Measurements from ENCODE around the gene BAK1. TPM values are rescaled to one million over a fixed set of nuclear protein-coding genes. Genes with fewer than 3 reads are reported as not detected.

Gene BAK1
- total RNA-seq, 4 donors from 2014 or later, result 14.3 to 26.2 (median 20.0) TPM

DNA sequence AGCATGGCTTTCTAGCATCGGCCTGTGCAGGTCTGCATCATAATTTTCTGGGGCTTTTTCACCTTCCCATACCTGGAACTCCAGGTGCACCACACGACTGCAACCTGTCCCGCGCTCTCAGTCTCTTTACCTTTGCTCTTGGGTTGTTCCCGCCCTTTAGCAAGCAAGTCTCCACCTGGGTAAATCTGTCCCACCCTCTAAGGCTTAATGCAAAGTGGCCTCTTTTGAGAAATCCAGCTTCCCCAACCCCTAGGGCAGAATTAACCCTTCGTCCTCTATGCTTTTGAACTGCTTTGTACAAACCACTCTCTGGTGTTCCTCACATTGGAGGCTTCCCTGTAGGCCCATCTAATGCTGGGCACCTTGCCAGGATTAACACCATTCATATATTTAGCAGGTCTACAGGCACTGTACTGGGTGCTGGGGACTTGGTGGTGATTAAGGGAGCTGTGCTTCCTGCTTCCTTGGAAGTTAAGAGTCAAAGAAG lies 43.9 kb upstream of the BAK1 start:
- no peaks in the 10 kb centered on the region for H3K9me3 ChIP-seq
- H3K27ac ChIP-seq, result no peak overlapping the region
- H3K36me3 ChIP-seq, result peaks cover 0 to 30% (median 0%) of the 10 kb centered on the region in 3 donors
- TF ChIP-seq, protein P1, sequence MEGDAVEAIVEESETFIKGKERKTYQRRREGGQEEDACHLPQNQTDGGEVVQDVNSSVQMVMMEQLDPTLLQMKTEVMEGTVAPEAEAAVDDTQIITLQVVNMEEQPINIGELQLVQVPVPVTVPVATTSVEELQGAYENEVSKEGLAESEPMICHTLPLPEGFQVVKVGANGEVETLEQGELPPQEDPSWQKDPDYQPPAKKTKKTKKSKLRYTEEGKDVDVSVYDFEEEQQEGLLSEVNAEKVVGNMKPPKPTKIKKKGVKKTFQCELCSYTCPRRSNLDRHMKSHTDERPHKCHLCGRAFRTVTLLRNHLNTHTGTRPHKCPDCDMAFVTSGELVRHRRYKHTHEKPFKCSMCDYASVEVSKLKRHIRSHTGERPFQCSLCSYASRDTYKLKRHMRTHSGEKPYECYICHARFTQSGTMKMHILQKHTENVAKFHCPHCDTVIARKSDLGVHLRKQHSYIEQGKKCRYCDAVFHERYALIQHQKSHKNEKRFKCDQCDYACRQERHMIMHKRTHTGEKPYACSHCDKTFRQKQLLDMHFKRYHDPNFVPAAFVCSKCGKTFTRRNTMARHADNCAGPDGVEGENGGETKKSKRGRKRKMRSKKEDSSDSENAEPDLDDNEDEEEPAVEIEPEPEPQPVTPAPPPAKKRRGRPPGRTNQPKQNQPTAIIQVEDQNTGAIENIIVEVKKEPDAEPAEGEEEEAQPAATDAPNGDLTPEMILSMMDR (IDR thresholded peaks at IDR 0.05), result no peak
- TF ChIP-seq POLR2A (IDR thresholded peaks at IDR 0.05), result no peak
- 72 to 87% methylated on average over 6 of the region's 6 CpGs for WGBS, 2 donors
- H3K27me3 ChIP-seq, result peaks cover 0 to 10% (median 0%) of the 10 kb centered on the region in 4 donors
- intact Hi-C loops (cut with DNase I), result no loop called here
- no peak for DNase-seq
- H3K4me3 ChIP-seq, result no peak overlapping the region
- peaks cover 20 to 82% (median 44%) of the 10 kb centered on the region in 3 donors for H3K4me1 ChIP-seq

DNA sequence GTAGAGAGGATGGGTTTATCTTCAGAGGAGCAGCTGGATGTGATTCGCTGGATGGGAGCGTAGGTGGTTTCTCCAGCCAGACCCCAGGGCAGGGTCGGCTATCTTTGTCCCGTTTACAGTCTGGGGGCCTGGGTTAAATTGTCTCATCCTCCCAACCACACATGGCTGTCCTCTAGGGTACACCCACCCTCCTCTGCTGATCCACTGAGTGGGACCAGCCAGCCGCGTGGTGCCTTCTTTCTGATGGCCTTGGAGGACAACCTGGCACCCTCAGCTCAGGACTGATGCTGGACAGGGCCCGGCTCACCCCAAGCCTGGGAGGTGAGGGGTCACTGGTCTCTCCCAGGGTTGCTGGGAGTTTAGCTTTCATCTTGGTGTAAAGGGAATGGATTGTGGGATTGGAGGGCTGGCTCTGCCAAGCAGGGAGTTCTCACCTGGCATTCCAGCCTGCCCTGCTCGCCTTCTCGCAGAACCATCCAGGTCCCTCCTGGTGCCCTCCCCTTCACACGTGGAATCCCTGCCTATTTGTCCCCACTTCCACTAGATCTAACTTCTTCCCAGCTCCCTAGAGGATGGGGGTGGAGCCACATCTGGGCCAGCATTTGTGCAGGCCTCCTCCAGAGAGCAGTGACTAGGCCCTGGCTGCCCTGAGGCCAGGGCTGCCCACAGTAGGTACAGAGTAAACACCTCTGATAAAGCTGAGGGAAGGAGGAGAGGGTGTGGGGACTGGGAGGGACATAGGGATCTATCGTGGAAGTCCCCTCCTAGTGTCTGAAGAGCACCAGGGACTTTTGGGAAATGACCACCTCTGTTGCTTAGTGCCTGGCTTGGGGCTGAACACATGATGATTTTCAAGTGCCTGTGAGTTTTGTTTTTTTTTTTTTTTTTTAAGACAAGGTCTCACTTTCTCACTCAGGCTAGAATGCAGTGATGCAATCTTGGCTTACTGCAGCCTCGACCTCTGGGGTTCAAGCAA lies 42.7 kb upstream of the BAK1 start:
- Histone ChIP-seq H3K36me3 (peaks cover 0 to 30% (median 0%) of the 10 kb centered on the region in 3 donors), H3K4me3 (peak overlapping the region; percentile 57 to 95 (median 87)), H3K27ac (peak overlapping the region; percentile 86 to 96 (median 94)), H3K9me3 (no peaks in the 10 kb centered on the region), H3K4me1 (peaks cover 20 to 71% (median 38%) of the 10 kb centered on the region in 3 donors), H3K27me3 (peaks cover 0 to 10% (median 0%) of the 10 kb centered on the region in 4 donors)
- TF ChIP-seq, protein P1 (IDR thresholded peaks at IDR 0.05), result no peak
- no peak for TF ChIP-seq POLR2A (IDR thresholded peaks at IDR 0.05)
- 15 to 59% methylated on average over 5 to 9 of the region's 12 CpGs for WGBS, 2 donors
- DNase-seq, result no peak
- intact Hi-C loops (cut with DNase I), result no loop called here

- Histone ChIP-seq H3K4me1 (peaks cover 20 to 65% (median 36%) of the 10 kb centered on the region in 3 donors), H3K9me3 (no peaks in the 10 kb centered on the region), H3K27ac (peak overlapping the region; percentile 86 to 96 (median 94)), H3K36me3 (peaks cover 0 to 29% (median 0%) of the 10 kb centered on the region in 3 donors), H3K27me3 (peaks cover 0 to 10% (median 0%) of the 10 kb centered on the region in 4 donors), H3K4me3 (peak overlapping the region; percentile 57 to 95 (median 87))
- DNase-seq, result no peak
- intact Hi-C loops (cut with DNase I), result no loop called here
- TF ChIP-seq, protein P1 (IDR thresholded peaks at IDR 0.05), result no peak
- peak in 1 of 4 donors; percentile 15 for TF ChIP-seq POLR2A (IDR thresholded peaks at IDR 0.05)
- 9 to 13% methylated on average over 9 to 15 of the region's 39 CpGs for WGBS, 2 donors
Measured at GRCh38 chr6:33621711-33622388, 41.8 kb upstream of the BAK1 start.

- no peak for DNase-seq
- peaks cover 0 to 10% (median 0%) of the 10 kb centered on the region in 4 donors for H3K27me3 ChIP-seq
- peak within 1 kb of the TSS; percentile 86 to 96 (median 94) for H3K27ac ChIP-seq
- 0% methylated on average over 16 of the region's 99 CpGs; no CpG with 5 or more reads in 1 of the 2 donors for WGBS, 2 donors
- peaks cover 20 to 65% (median 36%) of the 10 kb centered on the region in 3 donors for H3K4me1 ChIP-seq
- peaks cover 0 to 21% (median 0%) of the 10 kb centered on the region in 3 donors for H3K36me3 ChIP-seq
- TF ChIP-seq POLR2A (IDR thresholded peaks at IDR 0.05), result peak in 2 of 4 donors; percentile 44 to 66
- TF ChIP-seq, protein P1 (IDR thresholded peaks at IDR 0.05), result no peak
- intact Hi-C loops (cut with DNase I), result no loop called here
- peak within 1 kb of the TSS; percentile 57 to 95 (median 87) for H3K4me3 ChIP-seq
- H3K9me3 ChIP-seq, result no peaks in the 10 kb centered on the region
Measured at GRCh38 chr6:33620856-33621710, 41.0 kb upstream of the BAK1 start, which contains the start of gene ITPR3. Gene ITPR3 (plus strand): TSS chr6:33621322. CDS start chr6:33621603, 281 bp downstream.

All from esophagus squamous epithelium (tissue), 5 donors.